SU-DHL-6 (cell line): ENCODE data around the gene HSD3B2.

Experiments used
- CTCF ChIP-seq: fragments of 200-600 bp; sonication (generic); IDR thresholded peaks from one replicate; pipeline ENCODE4 v1.5.1; 2017; ENCODE audit warnings: antibody characterized with exemption, mild to moderate bottlenecking, low read length, moderate library complexity; ENCODE audit not compliant: insufficient read depth, poor library complexity, severe bottlenecking
- EZH2phosphoT487 ChIP-seq: fragments of 200-600 bp; sonication (generic), shearing (Covaris generic); conservative IDR thresholded peaks from 2 replicates; pipeline ENCODE4 v1.6.1; 2018; ENCODE audit warnings: mild to moderate bottlenecking, antibody characterized with exemption, low read length, moderate library complexity, mixed read lengths

GRCh38 chr1:119449971-119450370, 35.0 kb downstream of the HSD3B2 start:
- TF ChIP-seq CTCF (no peak), EZH2phosphoT487 (no peak)
